ENCODE results near the gene KRT34.

GRCh38 chr17:41377546-41377945 lies 4.6 kb downstream of the KRT34 start:
- TF ChIP-seq CTCF (IDR thresholded peaks at IDR 0.05) (no peak), EZH2phosphoT487 (IDR thresholded peaks at IDR 0.05; ENCODE audit: borderline replicate concordance, low read depth) (no peak), POLR2AphosphoS5 (IDR thresholded peaks at IDR 0.05; ENCODE audit: low read depth, low read length) (no peak), FOXM1 (IDR thresholded peaks at IDR 0.05; ENCODE audit: low read depth) (no peak), MAX (IDR thresholded peaks at IDR 0.05; ENCODE audit: low read depth) (no peak), TAF1 (IDR thresholded peaks at IDR 0.05; ENCODE audit: borderline replicate concordance, low read depth, low read length) (no peak), JUND (IDR thresholded peaks at IDR 0.05) (no peak), NRF1 (IDR thresholded peaks at IDR 0.05; ENCODE audit: low read depth, low read length) (no peak), TEAD4 (IDR thresholded peaks at IDR 0.05; ENCODE audit: borderline replicate concordance, insufficient read depth) (no peak)
